K562 (cell line): ENCODE results near the gene RNLS. TPM values are rescaled to one million over a fixed set of nuclear protein-coding genes. Genes with fewer than 3 reads are reported as not detected.

Experiments used
- ATAC-seq: fragments of 200-7000 bp; cut with Tn5 transposase; 3 replicates; pipeline ENCODE4 v1.9.1; 2020; ENCODE audit warnings: moderate library complexity
- BruUV-seq: library from RNA; stranded (reverse); fragments of 400-500 nt; replicated peaks from 2 replicates; lab custom pipeline; 2021; lab: Mats Ljungman, UMichigan
- CTCF ChIA-PET: fragments of 300-600 bp; formaldehyde crosslinking; extraction: SDS; loops from one replicate; lab custom pipeline; 2021; ENCODE audit warnings: low intra/inter-chr PET ratio; lab: Yijun Ruan, JAX
- POLR2A ChIA-PET: fragments of 300-600, 350-650 bp; sonication (Branson Sonifier 250); formaldehyde crosslinking; extraction: SDS; loops from one replicate; lab custom pipeline; 2021; ENCODE audit warnings: antibody characterized with exemption, inconsistent platforms; lab: Yijun Ruan, JAX
- DNase-seq, 4 experiments: peaks; one replicate each; pipeline versions ENCODE4 v3.0.0 to v3.0.0-alpha.2; 2011 to 2018; ENCODE audit warnings: low spot score in 3 of 4, mixed read lengths in 3 of 4; ENCODE audit errors: extremely low read depth in 1 of 4
- FAIRE-seq: peaks from 2 replicates; lab custom pipeline; 2011; peaks lifted over from hg19 to GRCh38; lab: Jason Lieb, UNC
- H2AFZ ChIP-seq: 2 replicates; pipeline ENCODE4 v1.6.0; 2011; ENCODE audit warnings: low read depth, low read length, control low read depth, inconsistent platforms
- H3K27ac ChIP-seq: fragments of 200-600 bp; 3 replicates; pipeline ENCODE4 v1.8.0; 2011; ENCODE audit warnings: low read depth, mild to moderate bottlenecking, control low read depth, inconsistent platforms, low read length, moderate library complexity, mixed read lengths; ENCODE audit errors: extremely low read depth
- H3K27me3 ChIP-seq, 2 experiments: fragments of 300-600 bp in 1 of 2; 2 replicates in 1 of 2; 3 replicates in 1 of 2; pipeline versions ENCODE4 v1.6.0 to v1.8.0; 2011; ENCODE audit warnings: inconsistent platforms in 2 of 2, low read length in 2 of 2, mild to moderate bottlenecking in 1 of 2, mixed read lengths in 1 of 2, moderate library complexity in 1 of 2; ENCODE audit not compliant: control insufficient read depth in 2 of 2, insufficient read depth in 2 of 2
- H3K36me3 ChIP-seq: fragments of 300-600 bp; 3 replicates; pipeline ENCODE4 v1.8.0; 2011; ENCODE audit warnings: mild to moderate bottlenecking, low read length, inconsistent platforms; ENCODE audit not compliant: control insufficient read depth, insufficient read depth
- H3K4me1 ChIP-seq, 2 experiments: fragments of 200-600 bp in 1 of 2; replicated peaks in 1 of 2; 2 replicates in 1 of 2; 3 replicates in 1 of 2; pipeline versions ENCODE4 v1.5.1 to v1.8.0; 2011; ENCODE audit warnings: inconsistent platforms in 2 of 2, low read length in 2 of 2, mild to moderate bottlenecking in 1 of 2, mixed read lengths in 1 of 2, moderate library complexity in 1 of 2; ENCODE audit not compliant: control insufficient read depth in 2 of 2, insufficient read depth in 2 of 2
- H3K4me2 ChIP-seq: 2 replicates; pipeline ENCODE4 v1.6.1; 2011; ENCODE audit warnings: low read length, control low read depth, inconsistent platforms, mixed read lengths; ENCODE audit not compliant: insufficient read depth
- H3K4me3 ChIP-seq: fragments of 200-600 bp; sonication (generic), shearing (Covaris generic); 2 replicates; pipeline ENCODE4 v1.5.1; 2016; ENCODE audit warnings: control low read depth, inconsistent platforms
- H3K79me2 ChIP-seq: fragments of 200-600 bp; 3 replicates; pipeline ENCODE4 v1.8.0; 2011; ENCODE audit warnings: low read length, inconsistent platforms; ENCODE audit not compliant: control insufficient read depth, insufficient read depth
- H3K9ac ChIP-seq, 2 experiments: 2 replicates each; pipeline versions ENCODE4 v1.6.0 to v1.6.1; 2011; ENCODE audit warnings: low read depth in 2 of 2, low read length in 2 of 2, control low read depth in 1 of 2, inconsistent platforms in 1 of 2, mild to moderate bottlenecking in 1 of 2, mixed read lengths in 1 of 2; ENCODE audit not compliant: insufficient read depth in 1 of 2
- H3K9me1 ChIP-seq: one replicate; pipeline ENCODE4 v1.6.0; 2011; ENCODE audit warnings: inconsistent platforms, mild to moderate bottlenecking, low read length, moderate library complexity; ENCODE audit not compliant: control insufficient read depth, insufficient read depth
- H3K9me3 ChIP-seq: replicated peaks from 2 replicates; pipeline ENCODE4 v1.5.1; 2011; ENCODE audit warnings: low read depth, low read length, inconsistent platforms; ENCODE audit not compliant: control insufficient read depth, insufficient read depth
- H4K20me1 ChIP-seq: replicated peaks from 2 replicates; pipeline ENCODE4 v1.6.1; 2011; ENCODE audit warnings: low read length, inconsistent platforms, mixed read lengths; ENCODE audit not compliant: control insufficient read depth, insufficient read depth
- ERF ChIP-seq: fragments of 450-650 bp; formaldehyde crosslinking; IDR thresholded peaks from 2 replicates; pipeline ENCODE4 v1.4.0; 2020; ENCODE audit warnings: mild to moderate bottlenecking, mixed read lengths
- KLF10 ChIP-seq: fragments of 250-450 bp; sonication (Bioruptor Pico); IDR thresholded peaks from 2 replicates; pipeline ENCODE4 v1.6.1; 2021; ENCODE audit warnings: matching md5 sums
- SIN3B ChIP-seq: fragments of 450-650 bp; IDR thresholded peaks from 2 replicates; pipeline ENCODE4 v1.6.1; 2017; ENCODE audit warnings: low read depth, mild to moderate bottlenecking, moderate library complexity
- ZBED1 ChIP-seq: IDR thresholded peaks from 2 replicates; pipeline ENCODE4 v1.6.1; 2014
- ZFP91 ChIP-seq: sonication (generic); formaldehyde crosslinking; IDR thresholded peaks from 2 replicates; pipeline ENCODE4 v1.8.0; 2022; ENCODE audit warnings: mild to moderate bottlenecking, missing genetic modification reagents
- ZNF354B ChIP-seq: fragments of 250-450 bp; sonication (Bioruptor Pico); IDR thresholded peaks from 2 replicates; pipeline ENCODE4 v1.4.0; 2020
- WGBS: fragments of 100-300 bp; shearing (Covaris generic); methylation state at CpG from one replicate; pipeline ENCODE4 v1.1.6; 2016; ENCODE audit warnings: low coverage, mixed read lengths; ENCODE audit not compliant: insufficient coverage; ENCODE audit errors: missing lambda C conversion rate; 5-methylcytosine and 5-hydroxymethylcytosine counted together
- in situ Hi-C: fragments of 300-500 bp; cut with MboI; formaldehyde crosslinking; loops from 4 replicates; pipeline ENCODE4 v1.15.0; 2018; ENCODE audit warnings: inconsistent platforms, mixed read lengths
- intact Hi-C: fragments of 100-400 bp; cut with micrococcal nuclease; formaldehyde crosslinking; loops from 2 replicates; pipeline ENCODE4 v1.14.2; 2022
- polyA plus RNA-seq, 8 experiments: library from polyadenylated mRNA; depleted of rRNA in 4 of 8; stranded (reverse) in 5 of 8; unstranded in 3 of 8; fragments of >200 nt; fragmentation: Nextera tagmentation in 2 of 8; fragmentation: Illumina TruSeq in 1 of 8; extraction: Ambion mirVana in 2 of 8; extraction: Trizol in 1 of 8; gene quantifications; 2 replicates each; pipeline versions ENCODE4 v1.2.1 to v1.2.3, GENCODE V29; 2011 to 2014; ENCODE audit warnings: inconsistent platforms in 1 of 8, missing spikeins in 1 of 8
- total RNA-seq, 7 experiments: library from RNA; depleted of rRNA in 6 of 7; stranded (reverse); fragments of >200 nt in 6 of 7; fragmentation: Illumina TruSeq in 2 of 7; extraction: Trizol in 2 of 7; gene quantifications; 2 replicates each; pipeline versions ENCODE4 v1.2.1 to v1.2.3, GENCODE V29; 2011 to 2021; ENCODE audit warnings: low replicate concordance in 1 of 7

The RNLS gene
- total and polyA plus RNA-seq, 9 of the 15 experiments (the other 6 are each of a cell fraction or from before 2014, with no cell fraction given) = 0.14 to 0.72 (median 0.41) TPM; not detected in 3

- no peaks in the 10 kb centered on the region for H3K27me3 ChIP-seq
- no peaks in the 10 kb centered on the region for H3K79me2 ChIP-seq
- DNase-seq = no peak
- BruUV-seq = no TSS peak
- H3K9me3 ChIP-seq = no peaks in the 10 kb centered on the region
- H3K9ac ChIP-seq = no peak overlapping the region
- H3K4me3 ChIP-seq = no peak overlapping the region
- no peak overlapping the region for H3K4me2 ChIP-seq
- H3K27ac ChIP-seq = no peak overlapping the region
- POLR2A ChIA-PET = no interaction called here
- TF ChIP-seq ZBED1 (no peak), ZNF354B (CRISPR knock-in tag) (no peak), SIN3B (no peak), KLF10 (CRISPR knock-in tag) (no peak), ERF (no peak), ZFP91 (CRISPR knock-in tag) (no peak)
- TF ChIP-seq, all 486 proteins: peak for 0
- in situ Hi-C loops (no loop called here), intact Hi-C loops (no loop called here)
- no peak overlapping the region for H2AFZ ChIP-seq
- H3K9me1 ChIP-seq = no peaks in the 10 kb centered on the region
- H3K4me1 ChIP-seq = no peaks in the 10 kb centered on the region
- FAIRE-seq = no peak
- CTCF ChIA-PET = no interaction called here
- no peak for ATAC-seq
- no peaks in the 10 kb centered on the region for H4K20me1 ChIP-seq
- whole genome bisulfite sequencing = 0% methylated on average over 2 of the region's 2 CpGs
- no peaks in the 10 kb centered on the region for H3K36me3 ChIP-seq
These were observed 38.8 kb downstream of the RNLS start for GRCh38 chr10:88544140-88544870.
